Measurements from ENCODE around the gene GIMAP5. TPM values are rescaled to one million over a fixed set of nuclear protein-coding genes. Genes with fewer than 3 reads are reported as not detected.

Gene GIMAP5
- 10 to 100 TPM in 1 of 2 donors, 1 to 10 TPM in 1; 5.3 to 11.9 TPM for total RNA-seq

GRCh38 chr7:150737265-150738055 lies at the start of gene GIMAP5:
Gene GIMAP5, plus strand, starts transcription at chr7:150737418. Its CDS starts 3,467 bp downstream, at chr7:150740885.
- ATAC-seq = peak; percentile 42
- Histone ChIP-seq H3K36me3 (replicated peaks in 1 of 2; ENCODE audit: insufficient read depth in 1 of 2, low read depth in 2 of 2) (no peaks in the 10 kb centered on the region), H3K9me3 (no peaks in the 10 kb centered on the region), H3K27me3 (no peaks in the 10 kb centered on the region), H3K4me3 (peak within 1 kb of the TSS in 1 of 2 donors; percentile 2), H3K4me1 (peaks cover 4% of the 10 kb centered on the region), H3K27ac (peak within 1 kb of the TSS in 2 of 4 donors; percentile 30 to 31)
- TF ChIP-seq CTCF (IDR thresholded peaks at IDR 0.05) (no peak), POLR2A (IDR thresholded peaks at IDR 0.05) (peak in 2 of 3 donors; percentile 14 to 46)
- no peak for DNase-seq
- 43% methylated on average over 12 to 14 of the region's 14 CpGs for WGBS, 2 donors
- intact Hi-C loops (cut with DNase I) = no loop called here

- H3K36me3 ChIP-seq (replicated peaks in 1 of 2; ENCODE audit: insufficient read depth in 1 of 2, low read depth in 2 of 2) = no peaks in the 10 kb centered on the region
- no peaks in the 10 kb centered on the region for H3K9me3 ChIP-seq
- no peak for ATAC-seq
- intact Hi-C loops (cut with DNase I) = no loop called here
- 81 to 88% methylated on average over 4 to 6 of the region's 6 CpGs for WGBS, 2 donors
- DNase-seq = no peak
- peaks cover 4% of the 10 kb centered on the region for H3K4me1 ChIP-seq
- no peak overlapping the region for H3K27ac ChIP-seq
- H3K27me3 ChIP-seq = no peaks in the 10 kb centered on the region
- H3K4me3 ChIP-seq = no peak overlapping the region
- no peak for TF ChIP-seq POLR2A (IDR thresholded peaks at IDR 0.05)
- no peak for TF ChIP-seq CTCF (IDR thresholded peaks at IDR 0.05)
Observed at GRCh38 chr7:150688630-150689029, 48.6 kb upstream of the GIMAP5 start.

DNA sequence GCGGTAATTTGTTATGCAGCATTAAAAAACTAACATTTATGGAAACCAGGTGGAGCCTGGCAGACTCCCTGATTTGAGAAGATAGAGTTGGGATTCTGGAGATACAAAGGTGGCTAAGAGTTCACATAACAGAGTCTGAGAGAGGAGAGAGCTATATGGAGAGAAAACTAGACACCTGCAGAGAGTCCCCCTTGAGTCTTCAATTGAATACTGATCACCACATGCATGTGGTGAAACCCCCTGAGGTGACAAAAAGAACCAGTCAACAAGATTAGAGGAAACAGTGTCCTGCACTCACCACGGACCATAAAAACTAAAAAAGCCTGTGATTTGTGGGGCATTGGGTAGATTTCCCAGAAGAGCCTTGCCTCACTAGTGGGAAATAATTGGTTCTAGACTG lies 41.6 kb upstream of the GIMAP5 start:
- intact Hi-C loops (cut with DNase I) = no loop called here
- ATAC-seq (no peak), DNase-seq (no peak)
- Histone ChIP-seq H3K36me3 (replicated peaks in 1 of 2; ENCODE audit: insufficient read depth in 1 of 2, low read depth in 2 of 2) (no peaks in the 10 kb centered on the region), H3K4me1 (no peaks in the 10 kb centered on the region), H3K9me3 (no peaks in the 10 kb centered on the region), H3K27ac (no peak overlapping the region), H3K4me3 (no peak overlapping the region), H3K27me3 (no peaks in the 10 kb centered on the region)
- WGBS, 2 donors = 31 to 75% methylated on average over 2 of the region's 2 CpGs
- TF ChIP-seq CTCF (IDR thresholded peaks at IDR 0.05) (no peak), POLR2A (IDR thresholded peaks at IDR 0.05) (no peak)

DNA sequence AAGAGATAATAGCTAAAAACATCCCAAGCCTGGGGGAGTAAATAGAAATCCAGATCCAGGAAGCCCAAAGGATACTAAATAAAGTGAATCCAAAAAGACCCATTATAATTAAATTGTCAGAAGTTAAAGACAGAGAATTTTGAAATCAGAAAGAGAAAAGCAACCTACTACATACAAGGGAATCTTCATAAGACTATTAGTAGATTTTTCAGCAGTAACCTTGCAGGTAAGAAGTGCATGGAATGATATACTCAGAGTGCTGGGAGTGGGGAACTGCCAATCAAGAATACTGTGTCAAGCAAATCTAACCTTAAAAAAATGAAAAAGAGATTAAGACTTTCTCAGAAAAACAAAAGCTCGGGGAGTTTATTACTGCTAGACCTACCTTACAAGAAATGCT lies 34.0 kb upstream of the GIMAP5 start:
- Histone ChIP-seq H3K27ac (no peak overlapping the region), H3K27me3 (no peaks in the 10 kb centered on the region), H3K4me3 (no peak overlapping the region), H3K4me1 (no peaks in the 10 kb centered on the region), H3K9me3 (peaks cover 0 to 24% (median 0%) of the 10 kb centered on the region in 3 donors), H3K36me3 (replicated peaks in 1 of 2; ENCODE audit: insufficient read depth in 1 of 2, low read depth in 2 of 2) (no peaks in the 10 kb centered on the region)
- intact Hi-C loops (cut with DNase I) = no loop called here
- no peak for ATAC-seq
- WGBS, 2 donors = 67 to 77% methylated on average over 1 of the region's 1 CpG
- no peak for DNase-seq
- TF ChIP-seq CTCF (IDR thresholded peaks at IDR 0.05) (no peak), POLR2A (IDR thresholded peaks at IDR 0.05) (no peak)

- no peaks in the 10 kb centered on the region for H3K36me3 ChIP-seq (replicated peaks in 1 of 2; ENCODE audit: insufficient read depth in 1 of 2, low read depth in 2 of 2)
- no peak overlapping the region for H3K4me3 ChIP-seq
- intact Hi-C loops (cut with DNase I) = no loop called here
- H3K9me3 ChIP-seq = no peaks in the 10 kb centered on the region
- 62 to 68% methylated on average over 4 of the region's 4 CpGs for WGBS, 2 donors
- DNase-seq = no peak
- ATAC-seq = no peak
- H3K27me3 ChIP-seq = no peaks in the 10 kb centered on the region
- no peak overlapping the region for H3K27ac ChIP-seq
- no peak for TF ChIP-seq CTCF (IDR thresholded peaks at IDR 0.05)
- no peaks in the 10 kb centered on the region for H3K4me1 ChIP-seq
Observed at GRCh38 chr7:150715293-150715692, 21.9 kb upstream of the GIMAP5 start.

Data from body of pancreas (tissue), 4 donors.